A673 (cell line): Measurements from ENCODE around the gene FAM118B. TPM values are rescaled to one million over a fixed set of nuclear protein-coding genes. Genes with fewer than 3 reads are reported as not detected.

ENCODE experiments used
- BruUV-seq: library from RNA; stranded (reverse); fragments of 400-500 nt; replicated peaks from 2 replicates; lab custom pipeline; 2021; lab: Mats Ljungman, UMichigan
- CTCF ChIA-PET: fragments of 300-600 bp; sonication (Branson Sonifier 250); formaldehyde crosslinking; loops from one replicate; lab custom pipeline; 2022; ENCODE audit warnings: antibody characterized with exemption; lab: Charles Lee
- POLR2A ChIA-PET: fragments of 300-600 bp; sonication (Branson Sonifier 250); formaldehyde crosslinking; loops from one replicate; lab custom pipeline; 2022; ENCODE audit warnings: antibody characterized with exemption; ENCODE audit not compliant: low non-redundant PET; lab: Charles Lee
- DNase-seq: peaks from one replicate; pipeline ENCODE4 v3.0.0-alpha.2; 2015; ENCODE audit warnings: low spot score
- H3K27ac ChIP-seq: fragments of 200-600 bp; sonication (generic); 2 replicates; pipeline ENCODE4 v1.5.1; 2016; ENCODE audit warnings: mixed run types, low read depth, mild to moderate bottlenecking, mixed read lengths, antibody characterized with exemption, low read length; ENCODE audit not compliant: poor library complexity, severe bottlenecking
- H3K27me3 ChIP-seq: fragments of 200-600 bp; sonication (generic); replicated peaks from 2 replicates; pipeline ENCODE4 v1.6.1; 2017; ENCODE audit warnings: mixed run types, low read depth, mild to moderate bottlenecking, mixed read lengths, antibody characterized with exemption, low read length; ENCODE audit not compliant: insufficient read depth, poor library complexity
- H3K36me3 ChIP-seq: fragments of 200-600 bp; sonication (generic); 2 replicates; pipeline ENCODE4 v1.6.1; 2016; ENCODE audit warnings: mixed run types, mild to moderate bottlenecking, mixed read lengths, antibody characterized with exemption, low read length; ENCODE audit not compliant: insufficient read depth, poor library complexity, severe bottlenecking
- H3K4me1 ChIP-seq: fragments of 200-600 bp; sonication (generic); 2 replicates; pipeline ENCODE4 v1.6.1; 2017; ENCODE audit warnings: mixed run types, mild to moderate bottlenecking, mixed read lengths, antibody characterized with exemption, low read length; ENCODE audit not compliant: insufficient read depth, poor library complexity, severe bottlenecking
- H3K4me3 ChIP-seq: fragments of 200-600 bp; sonication (generic); 2 replicates; pipeline ENCODE4 v1.5.1; 2016; ENCODE audit warnings: low read depth, mixed run types, mild to moderate bottlenecking, mixed read lengths, low read length; ENCODE audit not compliant: poor library complexity, severe bottlenecking
- H3K9me3 ChIP-seq: fragments of 200-600 bp; sonication (generic); 2 replicates; pipeline ENCODE4 v1.6.1; 2016; ENCODE audit warnings: mixed run types, low read depth, mild to moderate bottlenecking, mixed read lengths, antibody characterized with exemption, low read length; ENCODE audit not compliant: poor library complexity, severe bottlenecking
- EZH2 ChIP-seq: fragments of 200-600 bp; sonication (generic); IDR thresholded peaks from 2 replicates; pipeline ENCODE4 v1.6.1; 2017; ENCODE audit warnings: borderline replicate concordance, low read depth, mild to moderate bottlenecking, mixed read lengths, antibody characterized with exemption, low read length; ENCODE audit not compliant: poor library complexity, severe bottlenecking
- intact Hi-C: fragments of 100-400 bp; cut with micrococcal nuclease; formaldehyde crosslinking; loops from one replicate; pipeline ENCODE4 v1.10.0; 2022; ENCODE audit not compliant: unreplicated experiment
- total RNA-seq: library from RNA; stranded (reverse); gene quantifications from 2 replicates; pipeline ENCODE4 v1.2.3, GENCODE V29; 2021
- TF ChIP-seq, protein P1 (sequence below): fragments of 300-800, 200-600 bp; sonication (generic); conservative IDR thresholded peaks from 2 replicates; pipeline ENCODE4 v1.5.1; 2017; ENCODE audit warnings: low read depth, mild to moderate bottlenecking, antibody characterized with exemption, low read length, moderate library complexity, mixed read lengths

Gene FAM118B
- total RNA-seq, 1 experiment from 2014 or later: 34.8 TPM

DNA sequence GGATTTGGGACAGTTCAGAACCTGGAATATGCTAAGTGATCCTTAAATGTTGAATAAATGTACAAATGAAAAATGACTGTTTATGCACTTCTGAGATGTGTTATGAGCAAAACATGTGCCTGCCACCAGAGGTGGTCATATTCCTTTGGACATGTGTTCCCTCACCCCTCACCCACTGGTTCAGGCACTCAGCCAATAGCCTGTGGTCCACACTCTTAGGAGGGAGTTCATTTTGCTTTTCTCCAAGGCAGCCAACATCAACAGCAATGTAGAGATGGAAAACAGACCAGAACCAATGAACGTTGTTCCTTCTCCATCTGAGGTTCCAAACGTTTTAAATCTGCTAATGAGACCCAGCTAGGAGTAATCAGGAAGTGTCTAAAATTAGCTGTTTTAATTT lies 44.1 kb upstream of the FAM118B start:
- TF ChIP-seq, protein P1, sequence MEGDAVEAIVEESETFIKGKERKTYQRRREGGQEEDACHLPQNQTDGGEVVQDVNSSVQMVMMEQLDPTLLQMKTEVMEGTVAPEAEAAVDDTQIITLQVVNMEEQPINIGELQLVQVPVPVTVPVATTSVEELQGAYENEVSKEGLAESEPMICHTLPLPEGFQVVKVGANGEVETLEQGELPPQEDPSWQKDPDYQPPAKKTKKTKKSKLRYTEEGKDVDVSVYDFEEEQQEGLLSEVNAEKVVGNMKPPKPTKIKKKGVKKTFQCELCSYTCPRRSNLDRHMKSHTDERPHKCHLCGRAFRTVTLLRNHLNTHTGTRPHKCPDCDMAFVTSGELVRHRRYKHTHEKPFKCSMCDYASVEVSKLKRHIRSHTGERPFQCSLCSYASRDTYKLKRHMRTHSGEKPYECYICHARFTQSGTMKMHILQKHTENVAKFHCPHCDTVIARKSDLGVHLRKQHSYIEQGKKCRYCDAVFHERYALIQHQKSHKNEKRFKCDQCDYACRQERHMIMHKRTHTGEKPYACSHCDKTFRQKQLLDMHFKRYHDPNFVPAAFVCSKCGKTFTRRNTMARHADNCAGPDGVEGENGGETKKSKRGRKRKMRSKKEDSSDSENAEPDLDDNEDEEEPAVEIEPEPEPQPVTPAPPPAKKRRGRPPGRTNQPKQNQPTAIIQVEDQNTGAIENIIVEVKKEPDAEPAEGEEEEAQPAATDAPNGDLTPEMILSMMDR: no peak
- TF ChIP-seq EZH2: no peak
- H3K9me3 ChIP-seq: no peaks in the 10 kb centered on the region
- ChIA-PET CTCF (no interaction called here), POLR2A (no interaction called here)
- H3K36me3 ChIP-seq: no peaks in the 10 kb centered on the region
- H3K27me3 ChIP-seq: no peaks in the 10 kb centered on the region
- no TSS peak for BruUV-seq
- H3K4me1 ChIP-seq: peaks cover 5% of the 10 kb centered on the region
- intact Hi-C loops: no loop called here
- H3K4me3 ChIP-seq: no peak overlapping the region
- H3K27ac ChIP-seq: no peak overlapping the region
- no peak for DNase-seq

DNA sequence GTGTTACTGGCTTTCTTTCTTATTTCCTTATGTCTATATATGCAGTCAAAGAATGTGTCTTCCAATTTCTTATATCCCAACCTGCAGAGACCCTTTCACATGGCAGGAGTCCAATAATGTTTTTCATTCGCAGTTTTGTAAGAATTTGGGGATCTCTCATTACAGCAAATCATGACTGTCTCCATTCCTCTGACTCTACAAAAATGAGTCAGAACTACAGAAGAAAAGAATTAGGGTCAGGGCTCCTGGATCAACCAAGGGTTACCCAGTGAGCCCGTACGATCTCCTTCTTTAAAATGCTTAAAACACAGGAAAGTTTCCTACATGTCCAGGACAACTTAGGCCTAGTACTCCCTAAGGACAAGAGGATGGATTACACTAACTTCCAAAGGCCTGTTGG lies 42.3 kb upstream of the FAM118B start:
- Histone ChIP-seq H3K4me3 (no peak overlapping the region), H3K27me3 (no peaks in the 10 kb centered on the region), H3K36me3 (no peaks in the 10 kb centered on the region), H3K27ac (no peak overlapping the region), H3K4me1 (peaks cover 8% of the 10 kb centered on the region), H3K9me3 (no peaks in the 10 kb centered on the region)
- DNase-seq: no peak
- ChIA-PET POLR2A (interaction anchor here (0.6 kb wide), 1 partner anchor 719 kb away, joined by 3 read pairs; no protein-coding TSS in a partner anchor), CTCF (interaction anchor here (0.5 kb wide), 1 partner anchor 467 kb away, joined by 3 read pairs; no protein-coding TSS in a partner anchor)
- intact Hi-C loops: no loop called here
- BruUV-seq: no TSS peak
- no peak for TF ChIP-seq EZH2
- TF ChIP-seq, protein P1: no peak

DNA sequence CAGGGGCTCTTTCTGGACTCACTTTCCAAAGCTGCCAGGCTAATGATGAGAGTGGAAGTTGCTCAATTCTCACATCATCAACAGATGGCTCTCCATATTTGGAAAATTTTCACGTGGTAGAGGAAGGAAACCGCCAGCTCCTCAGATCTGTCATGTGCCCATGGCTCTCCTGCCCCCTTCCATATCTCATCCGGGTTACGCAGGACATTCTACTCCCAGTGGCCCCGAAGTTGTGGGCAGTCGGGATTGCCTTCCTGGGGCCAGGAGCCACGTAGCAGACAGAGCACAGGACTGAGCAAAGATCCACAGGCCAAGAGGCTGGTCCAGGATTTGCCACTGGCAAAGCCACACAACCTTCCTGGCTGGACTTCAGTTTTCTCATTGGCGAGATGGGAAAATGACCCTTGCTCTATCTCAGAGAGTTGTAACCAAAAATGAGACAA lies 39.0 kb upstream of the FAM118B start:
- ChIA-PET CTCF (no interaction called here), POLR2A (no interaction called here)
- DNase-seq: peak; percentile 24
- H3K36me3 ChIP-seq: no peaks in the 10 kb centered on the region
- peaks cover 8% of the 10 kb centered on the region for H3K4me1 ChIP-seq
- TF ChIP-seq, protein P1: no peak
- TF ChIP-seq EZH2: no peak
- BruUV-seq: no TSS peak
- no peak overlapping the region for H3K27ac ChIP-seq
- H3K4me3 ChIP-seq: no peak overlapping the region
- H3K27me3 ChIP-seq: no peaks in the 10 kb centered on the region
- no peaks in the 10 kb centered on the region for H3K9me3 ChIP-seq
- intact Hi-C loops: no loop called here
